ENCODE data around the gene JCHAIN. TPM values are rescaled to one million over a fixed set of nuclear protein-coding genes. Genes with fewer than 3 reads are reported as not detected.

The JCHAIN gene
- total and polyA plus RNA-seq, 2 of the 13 experiments (the other 11 are each of a cell fraction or from before 2014, with no cell fraction given), result not detected

GRCh38 chr4:70619778-70620177 lies 46.5 kb downstream of the JCHAIN start:
- TF ChIP-seq, protein P1, sequence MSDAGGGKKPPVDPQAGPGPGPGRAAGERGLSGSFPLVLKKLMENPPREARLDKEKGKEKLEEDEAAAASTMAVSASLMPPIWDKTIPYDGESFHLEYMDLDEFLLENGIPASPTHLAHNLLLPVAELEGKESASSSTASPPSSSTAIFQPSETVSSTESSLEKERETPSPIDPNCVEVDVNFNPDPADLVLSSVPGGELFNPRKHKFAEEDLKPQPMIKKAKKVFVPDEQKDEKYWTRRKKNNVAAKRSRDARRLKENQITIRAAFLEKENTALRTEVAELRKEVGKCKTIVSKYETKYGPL (CRISPR knock-in tag; IDR thresholded peaks at IDR 0.05), result no peak
- TF ChIP-seq ZNF335 (CRISPR knock-in tag; IDR thresholded peaks at IDR 0.05), result no peak
- TF ChIP-seq HNRNPK (IDR thresholded peaks at IDR 0.05; ENCODE audit: low read depth, low read length, poor library complexity, severe bottlenecking), result no peak
- no peak for TF ChIP-seq CBX2 (IDR thresholded peaks at IDR 0.05; ENCODE audit: low read depth, low read length)
- no peak for TF ChIP-seq CBX2 (CRISPR knock-in tag; IDR thresholded peaks at IDR 0.05; ENCODE audit: low read depth)
- TF ChIP-seq ZNF251 (CRISPR knock-in tag; IDR thresholded peaks at IDR 0.05), result no peak
- TF ChIP-seq PRDM10 (CRISPR knock-in tag; IDR thresholded peaks at IDR 0.05; ENCODE audit: low read depth), result no peak
- TF ChIP-seq MZF1 (CRISPR knock-in tag; IDR thresholded peaks at IDR 0.05; ENCODE audit: borderline replicate concordance), result no peak
- TF ChIP-seq ZBTB7B (CRISPR knock-in tag; IDR thresholded peaks at IDR 0.05), result no peak
- no peak for TF ChIP-seq NFYB (CRISPR knock-in tag; IDR thresholded peaks at IDR 0.05)
- no peak for TF ChIP-seq ZNF83 (CRISPR knock-in tag; IDR thresholded peaks at IDR 0.05; ENCODE audit: borderline replicate concordance)
- H4K20me1 ChIP-seq (ENCODE audit: insufficient read depth, low read length), result no peaks in the 10 kb centered on the region
- no peak overlapping the region for H2AFZ ChIP-seq (ENCODE audit: low read length)
- ChIA-PET CTCF (ENCODE audit: low intra/inter-chr PET ratio, low total read pairs) (no interaction called here), POLR2A (no interaction called here)
- no peaks in the 10 kb centered on the region for H3K79me2 ChIP-seq (ENCODE audit: insufficient read depth, low read length)
- no peaks in the 10 kb centered on the region for H3K36me3 ChIP-seq (replicated peaks in 1 of 2; ENCODE audit: control insufficient read depth in 1 of 2, insufficient read depth in 2 of 2, low read length in 2 of 2)
- H3K27me3 ChIP-seq (ENCODE audit: control insufficient read depth in 1 of 2, insufficient read depth in 2 of 2, low read length in 2 of 2), result no peaks in the 10 kb centered on the region
- H3K9ac ChIP-seq (ENCODE audit: insufficient read depth, low read depth, low read length), result no peak overlapping the region
- H3K4me3 ChIP-seq (replicated peaks in 1 of 3; ENCODE audit: insufficient read depth in 1 of 3, low read depth in 2 of 3, low read length in 3 of 3), result no peak overlapping the region
- FAIRE-seq (no peak), DNase-seq (ENCODE audit: low spot score) (no peak), ATAC-seq (no peak)
- intact Hi-C loops (cut with micrococcal nuclease; ENCODE audit: unreplicated experiment) (no loop called here), in situ Hi-C loops (cut with HindIII; ENCODE audit: extremely low pct_ligation_motif_present, low pct_unique_long_range_greater_than_20kb) (no loop called here)
- no peak overlapping the region for H3K4me2 ChIP-seq (ENCODE audit: low read depth, low read length)
- H3K4me1 ChIP-seq (ENCODE audit: insufficient read depth, low read length), result no peaks in the 10 kb centered on the region
- no peak overlapping the region for H3K27ac ChIP-seq (ENCODE audit: extremely low read length, insufficient read depth, low read length)
- H3K9me3 ChIP-seq (ENCODE audit: low read length), result no peaks in the 10 kb centered on the region
- BruUV-seq (replicated peaks), result no TSS peak
- 43% methylated on average over 2 of the region's 2 CpGs for WGBS (ENCODE audit: low lambda C conversion rate)
